Cardiac muscle cell (in vitro differentiated cells and primary cell): Measurements from ENCODE around the gene HS6ST2. TPM values are rescaled to one million over a fixed set of nuclear protein-coding genes. Genes with fewer than 3 reads are reported as not detected.

ENCODE experiments used
- DNase-seq, 2 donors: peaks; one replicate each; pipeline versions ENCODE4 v3.0.0 to v3.0.0-alpha.2; 2010 to 2017; ENCODE audit warnings: low read depth in 1 of 2, low spot score in 1 of 2
- H3K27ac ChIP-seq: fragments of 200-600 bp; sonication (generic); 2 replicates; pipeline ENCODE4 v1.5.1; 2016
- H3K27me3 ChIP-seq: fragments of 200-600 bp; sonication (generic); 2 replicates; pipeline ENCODE4 v1.6.0; 2016; ENCODE audit warnings: control low read depth
- H3K36me3 ChIP-seq: fragments of 200-600 bp; sonication (generic); 2 replicates; pipeline ENCODE4 v1.5.1; 2016; ENCODE audit warnings: control low read depth
- H3K4me1 ChIP-seq: fragments of 200-600 bp; sonication (generic); 2 replicates; pipeline ENCODE4 v1.8.1; 2017; ENCODE audit warnings: low read depth, mild to moderate bottlenecking, mixed run types
- H3K4me3 ChIP-seq: fragments of 200-600 bp; sonication (generic); 2 replicates; pipeline ENCODE4 v1.5.1; 2016; ENCODE audit warnings: mild to moderate bottlenecking
- H3K9me3 ChIP-seq: fragments of 200-600 bp; sonication (generic); 2 replicates; pipeline ENCODE4 v1.5.1; 2017; ENCODE audit warnings: low read depth, mild to moderate bottlenecking, control low read depth
- CTCF ChIP-seq: IDR thresholded peaks from 2 replicates; pipeline ENCODE4 v1.5.1; 2012; ENCODE audit warnings: low read depth, mild to moderate bottlenecking, low read length
- polyA plus RNA-seq: library from polyadenylated mRNA; unstranded; fragments of >200 nt; fragmentation: Nextera tagmentation; extraction: Ambion mirVana; gene quantifications from 2 replicates; pipeline ENCODE4 v1.2.1, GENCODE V29; 2016
- total RNA-seq: library from RNA; depleted of rRNA; stranded (reverse); fragments of >200 nt; gene quantifications from 2 replicates; pipeline ENCODE4 v1.2.3, GENCODE V29; 2016

HS6ST2 gene
- total and polyA plus RNA-seq, 2 experiments from 2014 or later = 15.5 to 27.1 TPM

- Histone ChIP-seq H3K27me3 (no peaks in the 10 kb centered on the region), H3K4me3 (no peak overlapping the region), H3K4me1 (no peaks in the 10 kb centered on the region), H3K9me3 (no peaks in the 10 kb centered on the region), H3K36me3 (no peaks in the 10 kb centered on the region), H3K27ac (no peak overlapping the region)
- DNase-seq = peak in 1 of 2 donors; percentile 42
- no peak for TF ChIP-seq CTCF
These were observed 266.4 kb downstream of the HS6ST2 start for GRCh38 chrX:132692066-132692465.

- Histone ChIP-seq H3K9me3 (no peaks in the 10 kb centered on the region), H3K4me1 (no peaks in the 10 kb centered on the region), H3K27ac (no peak overlapping the region), H3K36me3 (no peaks in the 10 kb centered on the region), H3K4me3 (no peak overlapping the region), H3K27me3 (no peaks in the 10 kb centered on the region)
- DNase-seq = no peak
- no peak for TF ChIP-seq CTCF
These were observed 268.5 kb downstream of the HS6ST2 start for GRCh38 chrX:132689612-132690563.

GRCh38 chrX:132685276-132685675, 273.2 kb downstream of the HS6ST2 start:
- Histone ChIP-seq H3K4me1 (no peaks in the 10 kb centered on the region), H3K27ac (no peak overlapping the region), H3K9me3 (no peaks in the 10 kb centered on the region), H3K4me3 (no peak overlapping the region), H3K36me3 (no peaks in the 10 kb centered on the region), H3K27me3 (no peaks in the 10 kb centered on the region)
- TF ChIP-seq CTCF = no peak
- no peak for DNase-seq

- Histone ChIP-seq H3K36me3 (no peaks in the 10 kb centered on the region), H3K4me3 (no peak overlapping the region), H3K9me3 (no peaks in the 10 kb centered on the region), H3K4me1 (peaks cover 5% of the 10 kb centered on the region), H3K27me3 (no peaks in the 10 kb centered on the region), H3K27ac (no peak overlapping the region)
- TF ChIP-seq CTCF = no peak
- DNase-seq = no peak
These were observed 281.2 kb downstream of the HS6ST2 start for GRCh38 chrX:132677233-132677716.

GRCh38 chrX:132676561-132677186, 281.8 kb downstream of the HS6ST2 start:
- peak in 1 of 2 donors; percentile 36 for DNase-seq
- Histone ChIP-seq H3K9me3 (no peaks in the 10 kb centered on the region), H3K4me1 (peaks cover 5% of the 10 kb centered on the region), H3K36me3 (no peaks in the 10 kb centered on the region), H3K27me3 (no peaks in the 10 kb centered on the region), H3K4me3 (no peak overlapping the region), H3K27ac (no peak overlapping the region)
- TF ChIP-seq CTCF = no peak
